T-helper 2 cell (primary cell): ENCODE measurements around the gene PLSCR5.

Experiments
- DNase-seq, 5 experiments: peaks; one replicate each; pipeline versions ENCODE4 v3.0.0 to v3.0.0-alpha.2; 2012 to 2022

Gene PLSCR5

GRCh38 chr3:146544002-146544928 lies 60.9 kb downstream of the PLSCR5 start, which contains the start of gene PLSCR1:
Gene PLSCR1, minus strand, starts transcription at chr3:146544607. Its CDS starts 8,055 bp downstream, at chr3:146536552.
- peak; percentile 11 to 66 (median 47) for DNase-seq

DNA sequence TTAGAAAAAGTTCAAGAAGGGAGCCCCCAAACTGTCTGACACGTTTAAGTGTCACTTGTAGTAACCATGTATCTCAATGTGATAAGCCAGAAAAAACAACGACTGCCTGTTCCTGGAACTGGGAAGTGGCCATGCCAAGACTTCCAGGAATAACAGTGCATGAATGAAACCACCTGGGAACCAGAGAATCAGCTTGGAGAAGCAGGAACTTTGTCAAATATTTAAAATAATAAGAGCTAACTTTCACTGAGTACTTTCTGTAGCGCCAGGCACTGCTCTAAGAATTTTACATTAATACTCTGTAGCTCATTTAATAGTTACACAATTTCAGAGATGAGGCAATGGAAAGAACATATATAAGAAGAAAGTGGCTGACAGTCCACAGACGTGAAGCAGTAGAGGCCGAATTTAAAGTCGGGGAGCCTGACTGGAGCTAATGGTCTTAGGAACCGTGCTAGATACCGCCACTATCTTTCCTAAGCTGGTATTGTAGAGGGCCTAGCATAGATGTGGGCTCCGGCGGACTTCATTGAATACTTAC lies 61.6 kb downstream of the PLSCR5 start:
- no peak for DNase-seq

DNA sequence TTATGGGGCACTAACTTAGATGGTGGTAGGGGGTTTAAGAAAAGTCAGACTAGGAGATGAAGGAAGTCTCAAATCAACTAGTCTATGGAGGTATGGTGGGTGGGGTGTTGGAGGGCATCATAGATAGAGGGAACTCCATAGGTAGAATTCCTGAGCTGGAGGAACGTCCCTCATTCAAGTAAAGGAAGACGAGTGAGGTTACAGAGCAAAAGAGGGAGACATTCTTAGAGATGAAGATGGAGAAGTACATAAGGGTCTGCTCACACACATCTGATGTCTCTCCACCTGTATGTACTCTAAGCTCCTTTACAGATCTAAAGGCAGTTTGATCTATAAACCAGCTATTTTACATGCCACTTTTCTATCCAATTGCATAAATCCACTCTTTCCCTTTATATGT lies 62.2 kb downstream of the PLSCR5 start:
- DNase-seq: no peak

- no peak for DNase-seq
Measured at GRCh38 chr3:146542179-146542578, 63.0 kb downstream of the PLSCR5 start.

DNA sequence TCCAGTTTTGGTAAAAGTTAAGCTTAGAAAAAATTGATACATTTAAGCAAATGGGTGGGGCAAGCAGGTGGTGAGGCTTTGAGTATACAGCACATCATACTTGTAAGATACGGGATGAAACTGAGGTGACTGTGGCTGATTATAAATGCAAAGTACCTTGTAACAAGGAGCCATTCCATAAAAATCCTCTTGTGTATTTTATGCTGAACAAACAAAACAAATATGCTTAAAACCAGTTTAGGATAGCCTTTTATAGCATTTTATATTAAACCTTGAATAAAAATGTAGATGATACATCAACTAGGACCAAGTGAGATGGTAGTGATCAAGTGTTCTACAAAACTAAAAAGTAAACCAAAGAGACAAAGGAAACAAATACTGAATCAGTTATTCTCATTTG lies 64.2 kb downstream of the PLSCR5 start:
- DNase-seq: no peak

GRCh38 chr3:146540236-146540635 lies 64.9 kb downstream of the PLSCR5 start:
- DNase-seq: no peak

- no peak for DNase-seq
Measured at GRCh38 chr3:146539315-146539714, 65.8 kb downstream of the PLSCR5 start.

DNA sequence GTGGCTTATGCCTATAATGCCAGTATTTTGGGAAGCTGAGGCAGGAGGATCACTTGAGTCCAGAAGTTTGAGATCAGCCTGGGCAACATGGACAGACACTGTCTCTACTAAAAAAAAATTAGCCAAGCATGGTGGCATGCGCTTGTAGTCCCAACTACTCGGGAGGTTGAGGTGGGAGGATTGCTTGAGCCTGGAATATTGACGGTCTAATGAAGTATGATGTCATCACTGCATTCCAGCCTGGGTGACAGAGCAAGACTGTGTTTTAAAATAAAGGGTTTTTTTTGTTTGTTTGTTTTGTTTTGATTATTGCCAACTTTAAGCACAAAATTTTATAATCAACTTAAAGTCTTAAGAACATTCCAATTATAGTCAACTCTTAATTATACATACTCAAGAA lies 67.5 kb downstream of the PLSCR5 start:
- no peak for DNase-seq

DNA sequence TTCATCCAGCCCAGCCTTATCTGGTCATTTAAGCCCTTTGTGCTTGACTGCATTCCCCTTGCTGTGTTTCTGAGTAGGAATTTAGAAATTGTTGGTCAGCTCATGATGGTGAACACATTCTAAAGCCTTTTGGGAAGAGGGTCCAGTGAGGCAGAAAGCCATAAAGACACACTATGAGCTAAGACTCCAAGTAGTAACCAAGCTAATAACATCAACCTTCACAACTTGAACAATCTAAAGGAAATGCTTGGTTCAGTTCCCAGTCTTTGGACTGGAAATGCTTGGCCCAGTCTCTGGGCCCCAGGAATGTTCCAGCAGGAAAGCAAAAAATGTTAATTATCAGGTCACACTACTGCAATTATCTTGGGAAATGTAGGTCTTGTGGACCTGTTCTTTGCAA lies 68.5 kb downstream of the PLSCR5 start:
- no peak for DNase-seq
